HT-29 (cell line): ENCODE measurements around the gene CHRDL2. TPM values are rescaled to one million over a fixed set of nuclear protein-coding genes. Genes with fewer than 3 reads are reported as not detected.
A peak's percentile ranks its signal among the peaks of the same experiment; 100 is the strongest.

Experiments
- DNase-seq: peaks from one replicate; pipeline ENCODE4 v3.0.0-alpha.2; 2015; ENCODE audit warnings: low spot score
- total RNA-seq: library from RNA; depleted of rRNA; stranded (reverse); fragments of >200 nt; shearing (Covaris generic); gene quantifications from 2 replicates; pipeline ENCODE4 v1.2.3, GENCODE V29; 2014

Gene CHRDL2
- total RNA-seq, 1 experiment from 2014 or later = not detected

GRCh38 chr11:74685338-74685737 lies 45.9 kb downstream of the CHRDL2 start:
- no peak for DNase-seq

DNA sequence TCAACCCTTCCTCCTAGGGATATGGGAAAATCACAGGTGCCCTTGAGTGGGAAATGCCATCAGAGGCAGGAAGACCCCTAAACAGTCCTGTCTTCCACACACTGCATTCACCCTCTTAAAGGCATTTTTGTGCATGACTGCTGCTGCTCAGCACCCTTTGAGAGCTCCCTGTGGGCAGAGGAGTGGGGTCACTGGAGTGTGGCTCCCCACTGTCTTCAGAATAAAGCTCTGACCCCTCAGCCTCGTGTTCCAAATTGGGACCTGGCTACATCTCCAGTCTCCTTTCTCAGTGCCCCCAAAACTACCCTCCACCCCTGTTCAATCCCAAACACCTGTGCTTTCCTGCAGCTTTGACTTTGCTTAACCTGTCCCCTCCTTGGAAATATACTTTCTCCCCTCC lies 46.6 kb downstream of the CHRDL2 start:
- DNase-seq = no peak

DNA sequence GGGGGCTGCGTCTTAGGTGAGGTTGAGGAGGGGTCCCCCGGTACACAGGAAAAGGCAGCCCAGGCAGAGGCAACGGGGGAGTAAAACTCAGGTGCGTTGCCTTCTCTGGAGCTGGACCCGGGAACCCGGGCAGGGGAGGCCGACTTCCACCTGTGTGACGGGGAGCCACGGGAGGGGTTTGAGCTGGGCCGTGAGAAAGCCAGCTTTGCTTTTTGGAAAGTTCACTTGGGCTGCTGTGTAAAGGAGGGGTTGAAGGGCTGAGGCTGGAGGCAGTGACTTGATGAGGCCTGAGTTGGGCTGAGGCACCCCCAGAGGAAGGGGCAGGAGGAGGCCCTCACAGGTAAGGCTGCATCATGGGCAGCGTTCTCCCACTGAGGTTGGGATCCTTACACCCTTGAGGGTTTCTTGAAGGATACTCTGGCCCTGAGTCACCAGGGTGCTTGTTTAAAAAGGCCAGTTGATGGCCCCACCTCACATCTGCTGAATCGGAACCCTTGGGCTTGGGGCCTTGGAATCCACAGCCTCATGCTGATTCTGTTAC lies 47.2 kb downstream of the CHRDL2 start:
- DNase-seq = no peak

GRCh38 chr11:74683279-74683871 lies 47.9 kb downstream of the CHRDL2 start:
- no peak for DNase-seq

DNA sequence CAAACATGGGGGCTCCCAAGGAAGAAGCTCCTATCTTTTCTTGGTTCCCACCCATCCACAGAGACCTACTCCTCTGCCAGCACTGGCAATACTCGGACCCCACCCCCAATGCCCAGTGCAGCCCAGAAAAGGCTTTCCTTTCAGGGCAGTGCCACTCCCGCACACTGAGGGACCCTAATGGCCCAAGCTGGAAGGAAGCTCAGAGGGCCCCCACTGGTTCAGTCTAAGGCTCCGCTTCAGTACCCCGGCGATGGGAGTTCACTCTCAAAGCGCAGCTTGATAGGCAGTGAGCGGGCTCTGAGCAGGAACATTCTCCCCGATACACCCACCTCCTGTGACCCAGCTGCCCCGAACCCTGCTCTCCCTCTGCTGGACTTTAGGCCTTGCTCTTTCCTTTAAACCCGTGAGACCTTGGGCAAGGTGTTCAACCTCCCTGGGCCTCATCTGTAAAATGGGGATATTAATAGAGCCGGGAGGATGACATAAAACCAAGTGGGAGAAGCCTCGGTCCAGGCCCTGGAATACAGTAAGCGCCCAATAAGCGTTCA lies 48.4 kb downstream of the CHRDL2 start:
- DNase-seq = no peak

GRCh38 chr11:74681686-74682651 lies 49.3 kb downstream of the CHRDL2 start:
- DNase-seq = no peak

GRCh38 chr11:74680703-74681531 lies 50.3 kb downstream of the CHRDL2 start:
- DNase-seq = no peak

DNA sequence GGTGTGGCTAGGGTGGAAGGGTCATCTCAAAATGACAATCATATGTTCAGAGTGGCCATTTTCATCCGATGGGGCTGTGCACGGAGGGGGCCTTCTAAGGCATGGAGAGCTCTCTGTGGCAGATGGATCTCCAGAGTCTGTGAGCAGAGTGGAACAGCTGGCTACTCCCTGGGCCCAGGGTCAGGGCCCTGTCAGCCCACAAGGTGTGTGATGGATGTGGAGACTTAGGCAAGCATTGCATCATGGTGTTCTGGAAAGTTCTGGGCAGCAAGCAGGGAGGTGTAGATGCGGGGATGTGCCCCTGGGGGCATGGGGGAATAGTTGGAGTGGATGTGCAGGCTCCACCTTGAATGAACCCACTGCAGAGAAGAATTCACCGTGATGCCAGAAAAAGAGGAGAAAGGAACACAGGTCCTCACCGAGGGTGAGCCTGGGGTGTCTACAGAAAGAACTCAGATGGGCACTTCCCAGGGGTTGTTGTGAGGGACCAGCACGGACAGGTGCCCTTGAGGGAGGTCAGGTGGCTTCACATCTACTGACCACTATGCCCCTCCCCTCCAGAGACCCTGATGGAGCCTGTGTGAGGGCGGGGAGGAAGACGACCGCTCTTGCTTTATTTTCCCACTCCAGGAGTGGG lies 51.1 kb downstream of the CHRDL2 start:
- DNase-seq = no peak

DNA sequence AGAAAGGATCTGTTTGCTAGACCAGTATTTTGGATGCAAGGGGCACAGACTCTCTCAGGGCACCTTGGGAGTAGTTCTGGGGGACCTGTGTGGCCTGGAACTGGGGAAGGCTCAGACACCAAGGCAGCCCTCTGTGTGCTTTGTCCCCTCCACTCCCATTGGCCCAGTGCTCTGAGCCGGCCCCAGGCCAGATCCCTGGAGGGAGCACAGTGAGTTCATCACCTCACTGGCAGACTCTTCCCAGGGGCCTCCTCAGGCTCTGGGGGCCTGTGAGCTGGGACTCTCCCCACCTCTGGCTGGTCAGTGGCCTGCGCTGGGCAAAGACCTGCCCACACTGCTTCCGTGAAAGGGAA lies 51.7 kb downstream of the CHRDL2 start:
- DNase-seq = no peak

GRCh38 chr11:74678591-74679512 lies 52.4 kb downstream of the CHRDL2 start:
- DNase-seq = no peak

DNA sequence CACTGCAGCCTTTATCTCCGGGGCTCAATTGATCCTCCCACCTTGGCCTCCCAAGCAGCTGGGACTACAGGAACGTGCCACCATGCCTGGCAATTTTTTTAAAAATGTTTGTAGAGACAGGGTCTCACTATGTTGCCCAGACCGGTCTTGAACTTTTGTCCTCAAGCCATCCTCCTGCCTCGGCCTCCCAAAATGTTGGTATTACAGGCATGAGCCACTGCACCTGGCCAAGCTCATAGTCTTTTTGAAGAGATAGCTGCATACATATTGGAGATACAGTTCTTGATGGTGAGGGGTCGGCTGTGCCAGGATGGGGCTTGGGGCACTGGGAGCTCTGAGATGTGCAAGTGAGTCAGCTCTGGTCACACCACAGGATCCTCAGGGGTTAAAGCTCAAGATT lies 53.2 kb downstream of the CHRDL2 start:
- DNase-seq = no peak

DNA sequence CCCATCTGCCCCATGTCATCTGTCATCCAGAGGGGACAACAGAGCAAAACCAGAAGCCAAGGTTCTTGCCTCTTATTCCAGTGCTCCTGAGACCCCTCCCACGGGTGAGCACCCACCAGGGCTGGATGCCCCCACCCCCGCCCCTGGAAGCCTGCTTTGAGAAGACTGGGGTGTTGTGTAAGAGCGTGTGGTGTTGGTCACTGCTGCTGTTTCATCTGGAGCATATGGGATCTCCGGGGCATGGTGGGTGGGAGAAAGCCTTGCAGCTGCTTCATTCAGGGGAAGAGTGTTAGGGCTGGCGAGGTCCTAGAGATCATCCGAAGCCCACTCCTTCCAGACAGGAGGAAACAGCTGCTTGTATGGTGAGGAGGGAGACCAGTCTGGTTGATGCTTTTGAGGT lies 54.1 kb downstream of the CHRDL2 start:
- DNase-seq = no peak

- DNase-seq = no peak
Measured at GRCh38 chr11:74676596-74676995, 54.6 kb downstream of the CHRDL2 start.

DNA sequence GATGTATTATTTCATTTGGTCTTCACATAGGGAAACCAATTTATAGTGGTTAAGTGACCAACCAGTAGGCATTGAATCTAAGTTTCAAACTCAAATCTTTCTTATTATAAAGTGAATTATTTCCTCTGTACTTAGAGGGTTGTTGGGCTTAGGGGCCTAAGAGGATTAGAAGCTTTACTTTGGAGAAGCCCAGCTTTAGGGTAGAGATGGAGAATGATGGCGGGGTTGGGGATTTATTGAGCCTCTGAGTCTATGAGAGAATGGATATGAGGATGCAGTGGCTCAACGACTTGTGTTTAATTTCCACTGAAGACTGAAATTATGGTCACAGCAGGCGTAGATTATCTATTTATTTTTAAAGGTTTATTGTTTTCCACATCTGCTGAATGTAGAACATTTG lies 55.5 kb downstream of the CHRDL2 start:
- no peak for DNase-seq

GRCh38 chr11:74673693-74674360 lies 57.4 kb downstream of the CHRDL2 start:
- no peak for DNase-seq

GRCh38 chr11:74672956-74673692 lies 58.1 kb downstream of the CHRDL2 start:
- peak; percentile 68 for DNase-seq

DNA sequence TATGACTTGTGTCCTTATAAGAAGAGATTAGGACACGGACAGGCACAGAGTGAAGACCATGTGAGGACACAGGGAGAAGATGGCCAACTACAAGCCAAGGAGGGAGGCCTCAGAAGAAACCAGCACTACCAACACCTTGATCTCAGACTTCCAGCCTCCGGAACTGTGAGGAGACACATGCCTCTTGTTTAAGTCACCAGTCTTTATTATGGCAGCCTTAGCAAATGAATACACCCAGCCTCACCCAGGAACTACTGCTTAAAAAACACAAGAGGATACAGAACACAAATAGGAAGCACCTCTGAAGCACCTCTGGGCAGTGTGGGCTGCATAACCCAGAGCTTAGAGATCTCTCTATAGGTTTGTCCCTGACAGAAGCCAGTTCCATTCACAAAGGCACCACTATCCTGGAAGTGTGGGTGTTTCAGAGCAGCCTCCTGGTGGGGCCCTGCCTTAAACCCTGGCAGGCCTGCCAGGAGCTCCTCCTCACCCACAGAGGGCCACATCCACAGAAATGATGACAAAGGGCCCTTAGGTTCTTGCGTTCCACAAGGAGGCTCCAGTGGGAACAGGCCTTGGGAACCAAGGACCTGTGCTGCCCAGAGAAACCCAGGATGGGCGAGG lies 58.8 kb downstream of the CHRDL2 start:
- DNase-seq = peak; percentile 8

DNA sequence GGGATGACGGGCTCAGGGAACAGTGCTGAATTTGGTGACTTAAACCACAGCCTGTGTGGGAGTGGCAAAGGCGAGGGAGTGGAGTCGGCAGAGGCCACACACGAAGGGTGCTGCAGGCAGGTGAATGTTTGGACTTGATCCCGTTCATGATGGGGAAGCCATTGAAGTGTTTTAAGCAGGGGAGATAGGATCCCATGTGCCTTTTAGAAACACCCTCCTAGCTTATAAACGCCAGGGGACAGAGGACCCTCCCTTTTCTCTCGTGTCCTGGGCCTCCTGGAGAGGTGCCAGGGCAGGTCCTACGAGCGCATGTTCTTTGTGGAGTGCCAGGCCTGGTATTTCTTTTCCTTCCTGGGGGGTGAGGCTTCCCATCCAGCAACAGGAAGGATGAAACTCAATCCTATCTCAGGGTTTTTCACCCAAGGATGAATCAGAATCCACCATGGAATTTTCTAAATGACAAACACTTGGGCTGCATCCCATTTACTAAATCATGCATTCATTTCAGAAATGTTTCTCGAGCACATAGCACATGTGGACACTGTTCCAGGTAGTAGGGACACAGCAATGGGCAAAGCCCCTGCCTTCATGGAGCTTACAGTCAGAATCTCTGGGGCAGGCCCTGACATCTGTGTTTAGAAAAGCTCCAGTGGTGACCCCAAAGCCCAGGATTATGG lies 59.6 kb downstream of the CHRDL2 start:
- no peak for DNase-seq
